ENCODE data around the gene TCF3.

The TCF3 gene

DNA sequence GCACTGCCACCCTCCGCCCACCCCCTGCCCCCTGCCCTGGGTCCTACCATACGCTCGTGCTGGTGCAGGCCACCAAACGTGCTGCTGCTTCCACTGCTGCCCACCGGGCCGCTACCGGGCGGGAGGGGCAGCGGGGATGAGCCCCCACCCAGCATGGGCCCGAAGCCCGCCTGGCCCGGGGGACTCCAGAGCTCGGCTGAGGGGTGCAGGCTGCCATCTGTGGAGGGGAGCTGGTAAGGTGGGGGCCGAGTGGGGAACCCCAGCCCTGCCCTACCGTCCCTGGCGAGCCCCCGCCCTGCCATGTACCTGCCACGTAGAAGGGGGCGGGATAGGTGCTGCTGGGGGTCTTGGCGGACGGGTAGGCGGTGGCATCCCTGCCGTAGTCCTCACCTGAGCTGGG lies 30.4 kb downstream of the TCF3 start:
- DNase-seq (ENCODE audit: extremely low read depth, low read depth): no peak
- TF ChIP-seq, protein P1, sequence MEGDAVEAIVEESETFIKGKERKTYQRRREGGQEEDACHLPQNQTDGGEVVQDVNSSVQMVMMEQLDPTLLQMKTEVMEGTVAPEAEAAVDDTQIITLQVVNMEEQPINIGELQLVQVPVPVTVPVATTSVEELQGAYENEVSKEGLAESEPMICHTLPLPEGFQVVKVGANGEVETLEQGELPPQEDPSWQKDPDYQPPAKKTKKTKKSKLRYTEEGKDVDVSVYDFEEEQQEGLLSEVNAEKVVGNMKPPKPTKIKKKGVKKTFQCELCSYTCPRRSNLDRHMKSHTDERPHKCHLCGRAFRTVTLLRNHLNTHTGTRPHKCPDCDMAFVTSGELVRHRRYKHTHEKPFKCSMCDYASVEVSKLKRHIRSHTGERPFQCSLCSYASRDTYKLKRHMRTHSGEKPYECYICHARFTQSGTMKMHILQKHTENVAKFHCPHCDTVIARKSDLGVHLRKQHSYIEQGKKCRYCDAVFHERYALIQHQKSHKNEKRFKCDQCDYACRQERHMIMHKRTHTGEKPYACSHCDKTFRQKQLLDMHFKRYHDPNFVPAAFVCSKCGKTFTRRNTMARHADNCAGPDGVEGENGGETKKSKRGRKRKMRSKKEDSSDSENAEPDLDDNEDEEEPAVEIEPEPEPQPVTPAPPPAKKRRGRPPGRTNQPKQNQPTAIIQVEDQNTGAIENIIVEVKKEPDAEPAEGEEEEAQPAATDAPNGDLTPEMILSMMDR (IDR thresholded peaks at IDR 0.05; ENCODE audit: low read depth, low read length): no peak

DNA sequence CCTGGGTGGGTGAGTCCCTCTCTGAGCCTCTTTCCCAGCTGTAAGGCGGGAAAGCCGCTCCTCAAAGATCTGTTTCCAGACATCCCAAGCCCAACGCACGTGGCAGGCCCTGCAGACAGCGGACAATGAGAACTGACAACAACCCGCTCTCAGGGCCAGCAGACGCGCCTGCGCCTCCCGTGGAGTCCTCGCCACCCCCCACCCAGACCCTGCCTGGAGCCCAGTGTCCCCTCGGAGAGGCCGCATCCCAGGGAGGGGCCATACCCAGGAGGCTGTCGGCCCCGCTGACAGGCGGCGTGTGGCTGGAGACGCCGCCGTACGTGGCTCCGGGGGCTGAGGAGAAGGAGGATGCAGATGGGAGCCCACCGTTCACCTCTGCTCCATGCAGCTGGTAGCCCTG lies 30.8 kb downstream of the TCF3 start:
- no peak for DNase-seq (ENCODE audit: extremely low read depth, low read depth)
- TF ChIP-seq, protein P1 (IDR thresholded peaks at IDR 0.05; ENCODE audit: low read depth, low read length): no peak

DNA sequence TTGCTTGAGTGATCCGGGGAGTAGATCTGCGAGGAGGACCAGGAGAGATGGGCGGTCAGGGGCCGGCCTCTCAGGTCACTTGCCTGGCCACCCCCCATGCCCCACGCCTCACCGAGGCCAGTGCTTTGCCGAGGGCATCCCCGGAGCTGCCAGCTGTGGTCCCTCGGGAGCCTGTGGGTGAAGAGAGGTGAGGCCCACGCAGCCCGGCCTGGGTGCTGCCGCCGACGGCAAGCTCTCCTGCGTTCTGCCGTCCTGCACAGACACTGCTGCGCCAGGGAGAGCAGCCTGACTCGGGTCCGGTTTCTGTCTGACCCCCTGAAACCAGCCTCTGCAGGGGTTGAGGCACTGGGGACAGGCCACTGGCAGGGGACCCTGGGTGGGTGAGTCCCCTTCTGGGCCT lies 31.4 kb downstream of the TCF3 start:
- no peak for DNase-seq (ENCODE audit: extremely low read depth, low read depth)
- TF ChIP-seq, protein P1 (IDR thresholded peaks at IDR 0.05; ENCODE audit: low read depth, low read length): no peak

DNA sequence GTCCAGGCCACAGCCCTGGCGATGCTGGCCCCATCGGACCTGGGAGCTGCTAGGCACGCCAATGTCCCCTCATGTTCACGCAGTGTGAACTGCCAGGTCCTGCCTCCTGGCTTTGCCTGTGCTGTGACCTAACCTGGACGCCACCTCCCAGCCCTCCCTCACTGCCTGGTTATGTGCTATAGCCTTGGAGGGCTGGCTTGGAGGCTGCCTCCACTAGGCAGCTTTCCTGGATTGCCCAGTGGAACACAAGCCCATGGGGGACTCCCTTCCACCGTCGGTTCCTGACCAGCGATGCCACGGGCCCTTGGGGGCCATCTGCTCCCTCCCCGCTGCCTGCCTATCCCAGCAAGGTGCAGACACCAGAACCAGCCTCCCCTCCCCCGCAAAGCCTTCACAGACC lies 31.9 kb downstream of the TCF3 start:
- TF ChIP-seq, protein P1 (IDR thresholded peaks at IDR 0.05; ENCODE audit: low read depth, low read length): no peak
- no peak for DNase-seq (ENCODE audit: extremely low read depth, low read depth)

DNA sequence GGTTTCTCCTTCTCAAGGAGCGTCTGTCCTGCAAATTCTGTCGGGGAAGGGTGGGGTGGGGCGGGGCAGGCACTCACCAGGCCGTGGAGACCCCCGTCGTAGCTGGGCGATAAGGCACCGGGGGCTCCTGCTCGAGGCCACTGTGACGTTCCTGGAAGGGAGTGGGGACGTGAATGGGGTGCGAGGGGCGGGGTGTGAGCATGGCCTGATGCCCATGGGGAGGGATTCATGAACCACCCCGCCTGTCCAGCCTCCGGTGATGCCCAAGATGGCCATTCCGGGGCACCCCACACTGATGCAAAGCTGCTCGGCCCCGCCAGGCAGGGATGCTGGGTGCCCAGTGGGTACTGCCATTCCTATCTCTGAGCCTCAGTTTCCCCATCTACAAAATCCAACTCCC lies 32.7 kb downstream of the TCF3 start:
- no peak for DNase-seq (ENCODE audit: extremely low read depth, low read depth)

DNA sequence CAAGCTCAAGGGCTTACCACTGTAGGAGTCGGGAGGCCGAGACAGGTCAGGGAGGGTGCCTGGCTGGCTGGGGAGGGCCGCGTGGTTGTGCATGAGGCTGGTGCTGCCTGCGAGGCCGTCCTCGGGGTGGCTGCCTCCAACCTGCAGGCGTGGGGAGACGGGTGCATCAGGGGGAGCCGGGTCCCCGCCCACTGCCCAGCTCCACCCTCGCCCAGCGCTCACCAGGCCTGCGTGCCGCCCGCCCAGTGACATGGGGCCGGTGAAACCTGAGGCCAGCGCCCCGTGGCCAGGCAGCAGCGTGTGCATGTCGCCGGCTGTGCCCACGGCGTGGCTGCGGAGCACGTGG lies 33.3 kb downstream of the TCF3 start:
- TF ChIP-seq, protein P1 (IDR thresholded peaks at IDR 0.05; ENCODE audit: low read depth, low read length): no peak
- no peak for DNase-seq (ENCODE audit: extremely low read depth, low read depth)

More for the DNA sequence above, 32.7 kb downstream of the TCF3 start:
- TF ChIP-seq, protein P1 (IDR thresholded peaks at IDR 0.05; ENCODE audit: low read depth, low read length): no peak

DNA sequence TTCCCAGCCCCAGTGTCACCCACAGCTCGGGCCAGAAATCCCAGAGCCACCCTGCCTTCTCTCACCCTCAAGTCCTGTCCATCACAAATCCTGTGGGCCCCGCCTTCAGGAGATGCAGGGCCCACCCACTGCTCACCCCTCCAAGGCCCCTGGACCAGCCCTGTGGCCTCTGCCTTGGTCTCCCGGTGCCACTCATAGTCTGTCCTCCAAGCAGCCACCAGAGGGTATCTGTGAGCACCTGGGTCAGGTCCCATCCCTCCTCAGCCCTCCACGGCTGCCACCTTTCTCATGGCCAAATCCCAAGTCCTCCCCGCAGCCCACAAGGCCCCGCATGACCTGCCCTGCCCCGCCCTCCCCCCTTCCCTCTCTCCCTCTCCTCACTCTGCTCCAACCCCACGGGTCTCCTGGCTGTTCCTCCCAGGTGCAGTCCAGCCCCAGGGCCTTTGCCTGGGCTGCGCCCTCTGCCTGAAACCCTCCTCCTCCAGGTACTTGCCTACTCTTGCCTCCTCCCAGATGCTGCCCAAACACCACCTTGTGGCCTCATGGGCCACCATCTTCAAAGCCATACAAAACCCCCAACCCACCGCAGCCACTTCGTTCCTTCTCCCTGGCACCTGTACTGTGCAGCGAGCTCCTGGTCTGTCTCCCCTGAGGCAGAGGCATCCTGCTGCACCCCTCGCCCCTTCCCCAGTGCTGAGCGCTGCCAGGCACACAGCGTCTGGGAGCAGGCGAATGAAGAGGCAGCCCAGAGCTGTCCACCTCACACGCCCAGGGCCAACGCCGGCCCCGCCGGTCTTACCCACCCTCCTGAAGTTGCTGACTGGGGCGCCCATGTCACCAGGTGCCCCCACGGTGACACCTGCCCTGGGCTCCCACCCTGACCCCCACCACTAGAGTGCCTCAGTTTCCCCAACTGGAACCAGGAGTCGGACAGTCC lies 34.0 kb downstream of the TCF3 start:
- TF ChIP-seq, protein P1 (IDR thresholded peaks at IDR 0.05; ENCODE audit: low read depth, low read length): peak; percentile 22
- DNase-seq (ENCODE audit: extremely low read depth, low read depth): no peak

Measured in AG09319 (cell line).